Loucy (cell line): ENCODE measurements around the gene MICU1.
"Not testable (repeated sequence)": the region's sequence is repeated elsewhere in the genome, so short reads cannot be mapped to it uniquely, and the experiment has no call there.

Experiments
- H2AFZ ChIP-seq: fragments of 200-600 bp; sonication (generic); 2 replicates; pipeline ENCODE4 v1.6.0; 2016; ENCODE audit warnings: antibody characterized with exemption, mild to moderate bottlenecking, low read length, moderate library complexity
- H3F3A ChIP-seq: fragments of 200-600 bp; 2 replicates; pipeline ENCODE4 v1.6.0; 2016; ENCODE audit warnings: antibody characterized with exemption, low read depth, mild to moderate bottlenecking
- H3K27me3 ChIP-seq: fragments of 200-600 bp; sonication (generic); 2 replicates; pipeline ENCODE4 v1.6.1; 2014; ENCODE audit warnings: low read length, mild to moderate bottlenecking; ENCODE audit not compliant: insufficient read depth, poor library complexity, severe bottlenecking
- H3K36me3 ChIP-seq: fragments of 200-600 bp; sonication (generic); 2 replicates; pipeline ENCODE4 v1.6.1; 2016; ENCODE audit warnings: low read length; ENCODE audit not compliant: insufficient read depth
- H3K4me1 ChIP-seq: fragments of 200-600 bp; sonication (generic); 2 replicates; pipeline ENCODE4 v1.5.1; 2014; ENCODE audit warnings: low read length, mild to moderate bottlenecking; ENCODE audit not compliant: insufficient read depth, poor library complexity, severe bottlenecking
- H3K4me2 ChIP-seq: fragments of 200-600 bp; sonication (generic); 2 replicates; pipeline ENCODE4 v1.6.0; 2014; ENCODE audit warnings: antibody characterized with exemption, low read length, low read depth, mild to moderate bottlenecking; ENCODE audit not compliant: poor library complexity, severe bottlenecking
- H3K4me3 ChIP-seq: fragments of 200-600 bp; sonication (generic); 2 replicates; pipeline ENCODE4 v1.5.1; 2014; ENCODE audit warnings: low read length, mild to moderate bottlenecking, mixed read lengths; ENCODE audit not compliant: poor library complexity, severe bottlenecking
- H3K79me2 ChIP-seq: fragments of 200-600 bp; sonication (generic); 2 replicates; pipeline ENCODE4 v1.6.1; 2014; ENCODE audit warnings: low read length; ENCODE audit not compliant: insufficient read depth
- H3K9ac ChIP-seq: fragments of 200-600 bp; sonication (generic); 2 replicates; pipeline ENCODE4 v1.6.0; 2014; ENCODE audit warnings: mild to moderate bottlenecking, low read depth, low read length, moderate library complexity; ENCODE audit not compliant: poor library complexity, severe bottlenecking
- H3K9me2 ChIP-seq: fragments of 200-600 bp; sonication (generic); replicated peaks from 2 replicates; pipeline ENCODE4 v1.6.1; 2016; ENCODE audit warnings: low read depth, low read length, mixed read lengths
- H3K9me3 ChIP-seq: fragments of 200-600 bp; sonication (generic); 2 replicates; pipeline ENCODE4 v1.6.1; 2014; ENCODE audit warnings: mild to moderate bottlenecking, antibody characterized with exemption, low read length, low read depth; ENCODE audit not compliant: insufficient read depth
- H4K20me1 ChIP-seq: fragments of 200-600 bp; sonication (generic); 2 replicates; pipeline ENCODE4 v1.6.0; 2014; ENCODE audit warnings: antibody characterized with exemption, low read length, mild to moderate bottlenecking; ENCODE audit not compliant: insufficient read depth, poor library complexity, severe bottlenecking
- EZH2phosphoT487 ChIP-seq: fragments of 200-600 bp; IDR thresholded peaks from 2 replicates; pipeline ENCODE4 v1.6.1; 2018; ENCODE audit warnings: antibody characterized with exemption, mild to moderate bottlenecking, moderate library complexity, borderline replicate concordance
- TF ChIP-seq, protein P1 (sequence below): fragments of 200-600 bp; sonication (generic); conservative IDR thresholded peaks from 2 replicates; pipeline ENCODE4 v1.5.1; 2014; ENCODE audit warnings: mild to moderate bottlenecking, antibody characterized with exemption, low read length

MICU1 gene

DNA sequence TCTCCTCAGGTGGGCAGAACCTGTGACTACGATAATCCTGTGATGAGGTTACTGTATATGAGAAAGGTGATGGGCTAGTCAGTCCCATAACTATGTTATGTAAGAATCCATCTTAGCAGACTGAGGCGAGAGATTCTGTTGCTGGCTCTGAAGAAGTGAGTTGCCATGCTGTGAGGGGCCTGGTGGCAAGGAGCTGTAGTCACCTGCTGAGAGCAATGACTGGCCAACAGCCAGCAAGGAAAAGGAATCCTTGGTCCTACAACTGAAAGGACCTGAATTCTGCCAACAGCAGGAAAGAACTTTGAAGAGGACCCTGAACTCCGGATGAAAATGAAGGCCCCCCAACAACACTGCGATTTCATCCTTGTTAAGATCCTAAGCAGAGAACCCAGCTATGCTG lies 240.2 kb downstream of the MICU1 start:
- Histone ChIP-seq H3K36me3 (no peaks in the 10 kb centered on the region), H2AFZ (no peak overlapping the region), H4K20me1 (no peaks in the 10 kb centered on the region), H3K9me3 (no peaks in the 10 kb centered on the region), H3F3A (no peaks in the 10 kb centered on the region), H3K79me2 (no peaks in the 10 kb centered on the region), H3K4me2 (no peak overlapping the region), H3K9ac (no peak overlapping the region), H3K4me3 (no peak overlapping the region), H3K27me3 (no peaks in the 10 kb centered on the region), H3K9me2 (no peaks in the 10 kb centered on the region), H3K4me1 (peaks cover 5% of the 10 kb centered on the region)
- TF ChIP-seq, protein P1, sequence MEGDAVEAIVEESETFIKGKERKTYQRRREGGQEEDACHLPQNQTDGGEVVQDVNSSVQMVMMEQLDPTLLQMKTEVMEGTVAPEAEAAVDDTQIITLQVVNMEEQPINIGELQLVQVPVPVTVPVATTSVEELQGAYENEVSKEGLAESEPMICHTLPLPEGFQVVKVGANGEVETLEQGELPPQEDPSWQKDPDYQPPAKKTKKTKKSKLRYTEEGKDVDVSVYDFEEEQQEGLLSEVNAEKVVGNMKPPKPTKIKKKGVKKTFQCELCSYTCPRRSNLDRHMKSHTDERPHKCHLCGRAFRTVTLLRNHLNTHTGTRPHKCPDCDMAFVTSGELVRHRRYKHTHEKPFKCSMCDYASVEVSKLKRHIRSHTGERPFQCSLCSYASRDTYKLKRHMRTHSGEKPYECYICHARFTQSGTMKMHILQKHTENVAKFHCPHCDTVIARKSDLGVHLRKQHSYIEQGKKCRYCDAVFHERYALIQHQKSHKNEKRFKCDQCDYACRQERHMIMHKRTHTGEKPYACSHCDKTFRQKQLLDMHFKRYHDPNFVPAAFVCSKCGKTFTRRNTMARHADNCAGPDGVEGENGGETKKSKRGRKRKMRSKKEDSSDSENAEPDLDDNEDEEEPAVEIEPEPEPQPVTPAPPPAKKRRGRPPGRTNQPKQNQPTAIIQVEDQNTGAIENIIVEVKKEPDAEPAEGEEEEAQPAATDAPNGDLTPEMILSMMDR: no peak
- no peak for TF ChIP-seq EZH2phosphoT487

DNA sequence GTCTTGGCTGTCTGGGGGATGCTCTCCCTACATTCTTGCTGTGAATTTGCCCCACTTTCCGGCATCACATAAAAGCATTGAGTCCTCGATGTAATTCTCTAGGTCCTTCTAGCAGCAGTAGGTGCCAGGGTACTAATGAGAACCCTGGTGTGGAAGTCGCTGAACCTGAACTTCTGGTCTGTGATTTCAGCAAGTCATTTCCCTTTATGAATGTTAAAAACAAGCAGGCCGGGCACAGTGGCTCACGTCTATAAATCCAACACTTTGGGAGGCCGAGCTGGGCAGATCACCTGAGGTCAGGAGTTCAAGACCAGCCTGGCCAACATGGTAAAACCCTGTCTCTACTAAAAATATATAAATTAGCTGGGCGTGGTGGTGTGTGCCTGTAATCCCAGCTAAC lies 240.9 kb downstream of the MICU1 start:
- H3K36me3 ChIP-seq, H3K9ac ChIP-seq, H3K9me3 ChIP-seq, H3F3A ChIP-seq, H2AFZ ChIP-seq, H4K20me1 ChIP-seq, H3K9me2 ChIP-seq, H3K4me3 ChIP-seq, H3K79me2 ChIP-seq, H3K27me3 ChIP-seq, H3K4me1 ChIP-seq, H3K4me2 ChIP-seq: not testable (repeated sequence)

DNA sequence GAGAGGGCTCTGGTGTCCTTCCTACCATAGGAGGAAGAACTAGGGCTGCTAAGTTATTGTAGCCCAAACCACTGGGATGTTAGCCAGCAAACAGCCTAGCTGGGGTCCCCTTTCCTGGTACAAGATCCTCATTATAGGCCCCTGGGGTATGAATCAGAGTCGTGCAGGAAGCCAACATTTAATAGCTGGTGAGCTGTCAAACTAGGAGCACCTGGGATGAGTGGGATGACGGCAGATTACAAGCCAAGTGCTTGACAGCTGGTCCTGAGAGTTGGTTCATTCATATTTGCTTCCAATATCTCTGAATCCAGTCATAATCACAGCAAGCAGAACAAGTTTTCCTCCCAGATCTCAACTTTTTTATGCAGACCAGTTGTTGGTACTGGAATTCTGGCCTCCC lies 246.1 kb downstream of the MICU1 start:
- Histone ChIP-seq H3K9me3 (no peaks in the 10 kb centered on the region), H2AFZ (no peak overlapping the region), H3K27me3 (no peaks in the 10 kb centered on the region), H3K9me2 (no peaks in the 10 kb centered on the region), H3K79me2 (no peaks in the 10 kb centered on the region), H3K4me2 (no peak overlapping the region), H4K20me1 (no peaks in the 10 kb centered on the region), H3K9ac (no peak overlapping the region), H3F3A (no peaks in the 10 kb centered on the region), H3K4me3 (no peak overlapping the region), H3K4me1 (peaks cover 14% of the 10 kb centered on the region), H3K36me3 (peaks cover 7% of the 10 kb centered on the region; the same call in 1 of the 2 replicates)
- TF ChIP-seq EZH2phosphoT487: no peak
- TF ChIP-seq, protein P1: no peak

DNA sequence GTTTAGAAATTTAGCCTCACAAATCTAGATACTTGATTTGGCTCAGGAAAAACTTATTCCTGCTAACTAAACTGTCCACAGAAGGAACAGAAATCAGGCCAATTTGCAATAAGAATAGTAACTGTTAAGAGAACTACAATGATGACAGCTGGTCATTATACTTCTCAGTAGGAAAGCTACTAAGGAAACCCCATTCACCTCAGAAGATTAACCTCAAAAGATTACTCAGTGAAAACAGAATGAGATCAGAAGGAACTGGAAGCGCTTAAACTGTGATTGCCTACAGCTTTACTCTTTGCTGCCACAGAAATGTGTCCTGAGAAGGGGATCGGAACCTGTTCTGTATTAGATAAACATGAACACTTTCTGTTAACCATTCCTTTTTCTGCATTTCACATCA lies 246.8 kb downstream of the MICU1 start:
- H3K9me2 ChIP-seq: no peaks in the 10 kb centered on the region
- TF ChIP-seq, protein P1: no peak
- TF ChIP-seq EZH2phosphoT487: no peak
- H3K9ac ChIP-seq: no peak overlapping the region
- H3K4me1 ChIP-seq: peaks cover 14% of the 10 kb centered on the region
- peaks cover 7% of the 10 kb centered on the region; the same call in 1 of the 2 replicates for H3K36me3 ChIP-seq
- no peaks in the 10 kb centered on the region for H3K79me2 ChIP-seq
- no peak overlapping the region for H3K4me2 ChIP-seq
- H4K20me1 ChIP-seq: no peaks in the 10 kb centered on the region
- H3K4me3 ChIP-seq: no peak overlapping the region
- H3F3A ChIP-seq: no peaks in the 10 kb centered on the region
- no peaks in the 10 kb centered on the region for H3K27me3 ChIP-seq
- no peak overlapping the region for H2AFZ ChIP-seq
- no peaks in the 10 kb centered on the region for H3K9me3 ChIP-seq
